ENCODE measurements around the gene METTL21C.

METTL21C gene

DNA sequence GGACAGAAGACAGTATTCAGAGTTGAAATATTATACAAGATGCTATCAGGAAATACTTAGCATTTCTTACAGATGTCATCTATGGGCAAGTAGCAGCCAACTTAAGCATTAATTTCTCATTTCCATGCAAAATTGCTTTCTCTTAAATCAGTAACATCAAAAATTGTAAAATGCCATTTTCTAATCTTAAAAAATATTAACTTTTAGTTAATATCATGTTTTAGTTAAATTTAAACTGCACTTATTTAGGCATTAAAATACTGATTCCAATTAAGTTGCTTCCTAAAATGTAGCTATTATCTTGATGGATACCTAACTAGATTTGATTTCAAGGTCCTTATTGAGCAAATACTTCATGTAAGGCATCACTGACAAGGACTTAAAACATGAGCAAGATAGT is 27.8 kb downstream of the METTL21C start:
- DNase-seq (ENCODE audit: low spot score) = no peak

DNA sequence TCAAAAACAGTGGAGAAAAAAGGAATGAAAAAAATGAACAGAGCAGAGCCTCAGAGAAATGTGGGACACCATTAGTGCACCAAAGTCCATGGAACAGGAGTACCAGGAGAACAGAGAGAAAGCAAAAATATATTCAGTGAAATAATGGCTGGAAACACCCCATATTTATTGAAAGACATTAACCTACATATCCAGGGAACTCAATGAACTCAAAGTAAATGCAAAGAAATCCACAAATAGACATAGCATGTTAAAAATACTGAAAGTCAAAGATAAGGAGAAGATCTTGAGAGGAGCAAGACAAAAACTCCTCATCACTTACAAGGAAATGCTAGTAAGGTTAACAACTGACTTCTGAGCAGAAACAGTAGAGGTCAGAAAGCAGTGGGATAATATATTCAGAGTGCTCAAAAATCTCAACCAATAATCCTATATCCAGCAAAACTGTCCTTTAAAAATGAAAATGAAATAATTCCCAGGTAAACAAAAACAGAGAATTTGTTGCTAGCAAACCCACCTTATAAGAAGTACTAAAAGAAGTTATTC is 35.6 kb downstream of the METTL21C start:
- no peak for DNase-seq (ENCODE audit: low spot score)

DNA sequence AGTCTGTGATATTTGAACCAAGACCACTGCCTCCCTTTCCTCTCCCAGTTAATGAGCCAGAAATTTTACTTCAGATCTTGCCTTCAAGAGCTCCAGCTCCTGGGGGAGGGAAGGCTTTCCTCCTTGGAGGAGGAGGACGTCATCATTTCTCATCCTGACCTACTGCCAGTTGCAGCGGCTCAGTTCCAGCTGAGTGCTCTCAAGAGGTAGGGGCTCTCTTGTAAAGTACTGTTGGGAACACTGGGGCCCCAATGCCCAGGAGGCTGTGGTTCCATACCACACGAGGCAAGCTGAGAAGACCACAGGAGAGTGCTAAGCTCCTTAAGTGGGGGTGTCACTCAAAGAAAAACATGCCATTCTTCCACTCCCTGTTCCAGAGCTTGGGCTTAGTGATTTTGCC is 36.2 kb downstream of the METTL21C start:
- DNase-seq (ENCODE audit: low spot score) = no peak

DNA sequence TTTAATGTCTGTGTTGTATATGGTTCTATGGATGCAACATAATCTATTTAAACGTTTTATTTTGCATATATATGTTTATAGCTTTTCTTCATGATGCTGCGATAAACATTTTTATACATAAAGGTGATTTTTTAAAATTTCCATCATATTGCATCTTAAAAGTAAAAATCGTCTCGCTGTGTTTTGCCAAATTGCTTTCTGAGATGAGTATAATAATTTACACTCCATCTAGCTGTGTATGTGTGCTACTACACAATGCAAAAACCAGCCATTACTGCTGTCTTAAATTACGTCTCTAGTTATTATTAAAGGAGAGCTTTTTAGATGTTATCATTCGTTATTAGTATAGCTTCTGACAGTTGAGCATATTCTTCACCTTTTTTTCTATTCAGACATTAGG is 37.2 kb downstream of the METTL21C start:
- DNase-seq (ENCODE audit: low spot score) = no peak

DNA sequence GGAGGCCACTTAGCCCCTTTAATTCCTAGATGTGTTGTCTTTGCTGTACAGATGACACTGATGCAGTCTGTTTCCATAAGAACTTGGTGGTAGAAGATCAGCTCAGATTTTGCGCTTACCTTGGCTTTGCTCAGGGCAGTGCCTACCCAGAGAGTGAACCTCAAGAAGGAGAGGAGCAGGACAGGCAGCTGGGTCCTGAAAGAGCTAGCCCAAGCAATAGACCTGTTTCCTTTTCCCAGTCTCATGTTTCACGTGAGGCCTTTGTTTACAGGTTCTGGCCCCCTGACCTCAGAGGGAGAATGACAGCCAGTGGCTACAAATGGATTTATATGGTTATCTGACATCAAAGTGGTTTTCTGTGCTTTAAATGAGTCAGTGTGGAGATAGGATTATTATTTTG is 40.1 kb downstream of the METTL21C start:
- no peak for DNase-seq (ENCODE audit: low spot score)

DNA sequence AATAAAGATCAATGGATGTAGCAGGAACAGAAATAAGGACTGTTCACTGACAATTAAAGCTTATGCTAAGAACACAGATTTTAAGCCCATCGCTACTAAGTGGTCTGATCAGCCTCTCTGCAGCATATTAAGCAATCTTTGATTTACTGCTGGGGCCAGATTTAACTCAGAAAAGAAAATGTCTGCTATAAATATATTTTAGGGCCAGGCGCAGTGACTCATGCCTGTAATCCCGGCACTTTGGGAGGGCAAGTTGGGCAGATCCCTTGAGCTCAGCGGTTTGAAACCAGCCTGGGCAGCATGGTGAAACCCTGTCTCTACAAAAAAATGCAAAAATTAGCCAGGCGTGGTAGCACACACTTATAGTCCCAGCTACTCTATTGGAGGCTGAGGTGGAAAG is 43.0 kb downstream of the METTL21C start:
- no peak for DNase-seq (ENCODE audit: low spot score)

DNA sequence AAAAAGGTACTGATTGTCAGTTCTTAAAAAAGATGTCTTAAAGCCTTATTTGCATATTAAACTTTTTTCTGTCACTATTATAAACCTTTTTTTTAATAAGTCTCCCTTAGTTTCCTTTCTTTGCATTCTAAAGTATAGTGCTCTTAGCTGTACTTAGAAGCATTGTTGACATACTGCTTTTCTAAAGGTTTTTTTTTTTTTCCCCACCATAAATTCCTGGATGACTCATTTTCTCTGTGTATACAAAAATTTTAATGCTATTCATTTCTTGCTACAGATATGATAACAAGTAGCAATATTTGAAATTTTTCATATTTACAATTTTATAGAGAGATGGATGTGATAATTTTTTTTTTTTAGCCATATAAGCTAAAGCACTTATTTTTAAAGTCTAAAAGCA is 43.5 kb downstream of the METTL21C start:
- DNase-seq (ENCODE audit: low spot score) = no peak

DNA sequence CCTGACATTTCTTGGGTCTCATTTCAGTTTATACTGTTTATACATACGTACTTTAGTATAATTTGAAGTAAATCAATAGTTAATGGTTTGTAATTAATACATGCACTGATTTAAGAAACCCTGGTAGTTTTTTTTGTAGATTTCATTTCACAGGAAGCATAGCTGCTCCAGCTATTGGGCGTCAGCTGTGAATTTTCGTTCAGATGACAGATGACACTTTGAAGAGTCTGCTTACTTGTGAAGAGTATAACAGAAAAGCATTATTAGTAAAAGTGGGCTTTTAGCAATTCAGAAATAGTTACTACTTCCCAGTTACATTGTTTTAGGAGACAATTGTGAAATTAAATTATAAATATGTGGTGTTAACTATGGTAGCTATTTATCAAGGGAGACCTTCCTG is 44.4 kb downstream of the METTL21C start:
- DNase-seq (ENCODE audit: low spot score) = no peak

DNA sequence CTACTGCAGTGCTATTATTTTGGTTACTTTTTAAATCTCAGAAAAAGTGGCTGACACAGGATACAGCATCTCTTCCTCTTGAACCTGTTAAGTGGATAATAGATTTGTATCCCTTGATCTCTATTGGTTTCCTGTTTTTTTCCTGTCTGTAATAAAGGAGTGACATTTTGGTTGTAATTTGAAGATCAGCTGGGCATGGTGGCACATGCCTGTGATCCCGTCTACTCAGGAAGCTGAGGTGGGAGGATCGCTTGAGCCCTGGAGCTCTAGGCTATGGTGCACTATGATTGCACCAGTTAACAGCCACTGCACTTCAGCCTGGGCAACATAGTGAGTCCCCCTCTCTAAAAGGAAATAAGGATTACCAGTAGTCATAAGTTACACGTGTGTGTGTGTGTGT is 46.8 kb downstream of the METTL21C start:
- DNase-seq (ENCODE audit: low spot score) = no peak

DNA sequence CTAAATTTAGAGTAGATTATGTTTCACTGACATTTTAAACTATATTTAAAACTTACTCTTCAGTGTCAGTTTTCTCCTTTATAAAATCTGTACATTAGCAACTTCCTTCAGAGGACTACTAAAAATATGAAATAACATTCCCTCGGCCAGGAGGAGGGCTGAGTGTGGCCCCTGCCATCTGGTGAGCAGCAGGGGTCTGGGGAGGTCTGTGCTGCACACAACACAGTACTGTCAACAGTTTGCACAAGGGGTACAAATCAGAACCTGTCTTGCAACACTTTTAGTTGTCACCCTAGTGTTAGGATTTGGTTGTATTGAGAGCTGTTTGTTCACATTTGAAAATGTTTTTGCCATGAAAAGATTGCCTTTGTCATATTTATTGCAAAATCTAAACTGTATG is 49.1 kb downstream of the METTL21C start:
- no peak for DNase-seq (ENCODE audit: low spot score)

DNA sequence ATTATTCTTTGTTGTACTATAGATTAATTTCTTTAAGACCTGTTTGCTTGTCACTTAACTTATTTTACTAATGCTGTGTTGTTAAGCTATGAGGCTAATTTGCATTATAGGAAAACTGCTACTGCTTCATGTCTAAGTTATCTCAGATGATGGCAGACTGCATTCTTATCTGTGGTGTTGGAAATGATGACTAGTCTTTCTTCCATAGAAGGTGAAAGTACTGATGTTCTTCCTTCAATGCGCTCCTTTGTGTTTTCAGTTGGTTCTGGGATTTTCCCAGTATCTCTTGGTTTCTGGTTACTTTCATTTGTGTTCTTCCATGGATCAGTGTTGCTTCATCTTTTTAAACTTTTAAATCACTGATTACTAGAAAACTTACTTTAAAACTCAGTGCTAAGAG is 51.2 kb downstream of the METTL21C start:
- DNase-seq (ENCODE audit: low spot score) = no peak

DNA sequence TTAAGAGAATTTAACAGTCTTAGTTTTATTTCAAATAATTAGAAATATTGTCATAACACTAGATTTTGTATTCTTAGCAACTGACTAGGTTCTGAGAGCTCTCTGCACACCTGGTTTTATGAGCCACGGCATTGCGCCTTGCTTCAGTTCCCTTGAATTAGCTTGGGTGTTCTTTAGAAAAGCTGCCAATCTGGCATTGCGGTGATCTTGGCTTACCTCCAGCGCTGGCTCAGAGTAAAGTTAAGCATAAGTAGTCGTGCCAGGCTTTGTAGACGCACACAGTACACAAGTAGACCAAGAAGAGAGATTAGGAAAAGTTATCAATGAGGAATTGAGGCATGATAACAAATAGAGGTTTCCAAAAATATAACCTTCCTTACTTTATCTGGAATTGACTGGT is 52.4 kb downstream of the METTL21C start:
- DNase-seq (ENCODE audit: low spot score) = no peak

DNA sequence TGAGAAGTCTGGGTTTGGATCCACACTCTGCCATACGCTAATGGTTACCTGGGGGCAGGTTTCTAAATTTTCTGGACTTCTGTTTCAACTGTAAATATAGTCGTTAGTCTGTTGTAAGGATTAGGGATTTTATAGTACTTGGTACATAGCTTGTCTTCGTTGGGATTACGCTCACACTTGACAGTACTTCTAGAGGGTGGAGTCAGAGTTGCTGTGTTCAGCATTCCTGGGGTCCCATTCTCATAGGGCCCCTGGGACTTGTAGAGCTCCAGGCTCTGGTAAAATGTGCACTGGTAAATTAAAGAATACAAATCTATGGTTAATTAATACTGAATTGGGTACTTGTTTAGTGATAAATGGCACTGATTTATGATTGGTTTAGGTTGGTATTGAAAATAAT is 52.8 kb downstream of the METTL21C start:
- DNase-seq (ENCODE audit: low spot score) = no peak

DNA sequence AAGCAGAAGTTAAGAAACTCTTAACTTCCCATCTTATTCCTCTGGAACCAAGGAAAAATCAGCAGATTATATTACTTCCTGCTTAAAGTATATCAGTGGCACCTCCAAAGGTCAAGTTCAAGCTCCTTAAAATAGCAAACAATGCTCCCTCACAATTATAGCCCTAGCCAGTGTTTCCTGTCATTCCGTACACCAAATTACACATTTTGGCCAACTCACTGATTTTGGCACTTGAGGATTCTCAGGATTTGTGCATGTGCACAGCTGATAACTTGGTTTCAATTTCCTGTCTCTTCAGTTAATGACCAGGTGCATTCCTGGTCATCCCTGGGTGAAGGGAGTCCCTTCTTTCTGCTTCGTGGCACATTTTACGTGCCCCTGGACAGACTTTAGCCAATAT is 56.1 kb downstream of the METTL21C start:
- no peak for DNase-seq (ENCODE audit: low spot score)

Data from hematopoietic multipotent progenitor cell treated with erythropoietin and hydrocortisone succinate and interleukin-3 and kit ligand, for 17 days (in vitro differentiated cells).